Tibial artery (tissue), 4 donors: ENCODE measurements around the gene CDK6.

Experiments
- DNase-seq, 2 donors: peaks; one replicate each; pipeline ENCODE4 v3.0.0-alpha.2; 2019
- H3K27ac ChIP-seq, 2 donors: fragments of 200-600 bp; sonication (generic) in 1 of 2; 1 replicate in 1 of 2; 2 replicates in 1 of 2; pipeline ENCODE4 v1.5.1; 2018 to 2019; ENCODE audit warnings: mild to moderate bottlenecking in 1 of 2
- H3K27me3 ChIP-seq, 2 donors: fragments of 200-600 bp; sonication (generic) in 1 of 2; one replicate each; pipeline versions ENCODE4 v1.5.1 to v1.6.0; 2016 to 2019
- H3K36me3 ChIP-seq, 3 donors: fragments of 200-600 bp; sonication (generic) in 2 of 3; one replicate each; pipeline ENCODE4 v1.5.1; 2016 to 2019; ENCODE audit warnings: mild to moderate bottlenecking in 2 of 3
- H3K4me1 ChIP-seq, 4 donors: fragments of 200-600 bp; sonication (generic) in 2 of 4; 1 replicate in 3 of 4; 2 replicates in 1 of 4; pipeline ENCODE4 v1.5.1; 2016 to 2019
- H3K4me3 ChIP-seq, 2 donors: fragments of 200-600 bp; sonication (generic) in 1 of 2; 1 replicate in 1 of 2; 2 replicates in 1 of 2; pipeline ENCODE4 v1.5.1; 2018 to 2019; ENCODE audit warnings: mild to moderate bottlenecking in 2 of 2
- H3K9me3 ChIP-seq, 3 donors: fragments of 200-600 bp; sonication (generic) in 1 of 3; one replicate each; pipeline ENCODE4 v1.5.1; 2016 to 2019
- intact Hi-C: fragments of 100-400 bp; cut with DNase I; formaldehyde crosslinking; loops from one replicate; pipeline ENCODE4 v1.15.0; 2023; ENCODE audit warnings: low total_unique reads
- TF ChIP-seq, protein P1 (sequence below), 2 experiments: fragments of 200-600 bp in 1 of 2; fragments of 450-650 bp in 1 of 2; IDR thresholded peaks; one replicate each; pipeline ENCODE4 v1.5.1; 2017 to 2019; ENCODE audit warnings: antibody characterized with exemption in 2 of 2, mild to moderate bottlenecking in 1 of 2, moderate library complexity in 1 of 2

Gene CDK6

DNA sequence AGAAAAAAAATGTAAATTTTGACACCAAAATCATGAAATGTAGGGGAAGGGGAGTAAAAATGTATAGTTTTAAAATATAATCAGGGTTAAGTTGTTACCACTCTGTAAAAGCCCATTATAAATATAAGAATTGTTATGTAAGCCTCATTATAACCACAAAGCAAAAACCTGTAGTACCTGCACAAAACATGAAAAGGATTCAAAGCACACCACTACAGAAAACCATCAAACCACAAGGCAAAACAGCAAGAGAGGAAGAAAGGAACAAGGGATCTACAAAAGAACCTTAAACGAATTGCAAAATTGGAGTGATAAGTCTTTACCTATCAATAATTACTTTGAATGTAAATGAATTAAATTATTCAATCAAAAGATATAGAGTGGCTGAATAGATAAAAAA lies 41.0 kb upstream of the CDK6 start:
- Histone ChIP-seq H3K4me1 (peaks cover 0 to 6% (median 3%) of the 10 kb centered on the region in 4 donors), H3K27me3 (no peaks in the 10 kb centered on the region), H3K9me3 (no peaks in the 10 kb centered on the region), H3K4me3 (no peak overlapping the region), H3K27ac (no peak overlapping the region), H3K36me3 (no peaks in the 10 kb centered on the region)
- DNase-seq: no peak
- intact Hi-C loops: no loop called here
- TF ChIP-seq, protein P1, sequence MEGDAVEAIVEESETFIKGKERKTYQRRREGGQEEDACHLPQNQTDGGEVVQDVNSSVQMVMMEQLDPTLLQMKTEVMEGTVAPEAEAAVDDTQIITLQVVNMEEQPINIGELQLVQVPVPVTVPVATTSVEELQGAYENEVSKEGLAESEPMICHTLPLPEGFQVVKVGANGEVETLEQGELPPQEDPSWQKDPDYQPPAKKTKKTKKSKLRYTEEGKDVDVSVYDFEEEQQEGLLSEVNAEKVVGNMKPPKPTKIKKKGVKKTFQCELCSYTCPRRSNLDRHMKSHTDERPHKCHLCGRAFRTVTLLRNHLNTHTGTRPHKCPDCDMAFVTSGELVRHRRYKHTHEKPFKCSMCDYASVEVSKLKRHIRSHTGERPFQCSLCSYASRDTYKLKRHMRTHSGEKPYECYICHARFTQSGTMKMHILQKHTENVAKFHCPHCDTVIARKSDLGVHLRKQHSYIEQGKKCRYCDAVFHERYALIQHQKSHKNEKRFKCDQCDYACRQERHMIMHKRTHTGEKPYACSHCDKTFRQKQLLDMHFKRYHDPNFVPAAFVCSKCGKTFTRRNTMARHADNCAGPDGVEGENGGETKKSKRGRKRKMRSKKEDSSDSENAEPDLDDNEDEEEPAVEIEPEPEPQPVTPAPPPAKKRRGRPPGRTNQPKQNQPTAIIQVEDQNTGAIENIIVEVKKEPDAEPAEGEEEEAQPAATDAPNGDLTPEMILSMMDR (IDR thresholded peaks at IDR 0.05): no peak

DNA sequence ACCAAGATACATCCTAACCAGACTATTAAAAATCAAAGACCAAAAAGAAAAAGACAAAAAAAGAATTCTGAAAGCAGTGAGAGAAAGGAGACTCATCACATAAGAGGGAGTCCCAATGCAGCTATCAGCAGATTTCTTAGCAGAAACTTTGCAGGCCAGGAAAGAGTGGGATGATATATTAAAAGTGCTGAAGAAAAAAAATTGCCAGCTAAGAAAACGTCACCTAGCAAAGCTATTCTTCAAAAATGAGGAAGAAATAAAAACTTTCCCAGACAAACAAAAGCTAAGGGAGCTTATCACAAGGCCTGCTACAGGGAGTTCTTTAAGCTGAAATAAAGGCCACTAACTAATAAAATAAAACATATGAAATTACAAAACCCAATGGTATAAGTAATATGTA lies 40.5 kb upstream of the CDK6 start:
- intact Hi-C loops: no loop called here
- TF ChIP-seq, protein P1 (IDR thresholded peaks at IDR 0.05): no peak
- no peak for DNase-seq
- H3K27me3 ChIP-seq: no peaks in the 10 kb centered on the region
- no peaks in the 10 kb centered on the region for H3K36me3 ChIP-seq
- peaks cover 0 to 7% (median 4%) of the 10 kb centered on the region in 4 donors for H3K4me1 ChIP-seq
- no peak overlapping the region for H3K27ac ChIP-seq
- no peaks in the 10 kb centered on the region for H3K9me3 ChIP-seq
- no peak overlapping the region for H3K4me3 ChIP-seq

DNA sequence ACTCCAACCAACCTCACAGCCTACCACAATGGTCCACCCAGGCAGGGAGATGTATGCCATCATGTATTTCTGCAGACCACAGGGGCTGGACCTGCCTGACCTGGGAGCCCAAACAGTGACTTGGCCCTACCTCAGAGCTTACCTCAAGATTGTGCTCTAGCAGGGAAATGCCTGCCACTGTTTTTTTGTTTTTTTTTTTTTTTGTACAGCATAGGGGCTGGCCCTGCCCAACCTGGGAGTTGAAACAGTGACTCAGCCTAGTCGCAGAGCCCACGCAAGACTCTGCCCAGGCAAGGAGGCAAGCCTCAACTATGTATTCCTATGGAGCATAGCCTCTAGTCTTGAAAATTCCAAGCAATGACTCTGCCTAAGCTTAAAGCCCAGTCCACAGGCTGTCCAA lies 39.3 kb upstream of the CDK6 start:
- no peak overlapping the region for H3K27ac ChIP-seq
- peaks cover 0 to 7% (median 4%) of the 10 kb centered on the region in 4 donors for H3K4me1 ChIP-seq
- no peaks in the 10 kb centered on the region for H3K36me3 ChIP-seq
- H3K4me3 ChIP-seq: no peak overlapping the region
- DNase-seq: no peak
- H3K27me3 ChIP-seq: no peaks in the 10 kb centered on the region
- intact Hi-C loops: no loop called here
- H3K9me3 ChIP-seq: no peaks in the 10 kb centered on the region
- TF ChIP-seq, protein P1 (IDR thresholded peaks at IDR 0.05): no peak

DNA sequence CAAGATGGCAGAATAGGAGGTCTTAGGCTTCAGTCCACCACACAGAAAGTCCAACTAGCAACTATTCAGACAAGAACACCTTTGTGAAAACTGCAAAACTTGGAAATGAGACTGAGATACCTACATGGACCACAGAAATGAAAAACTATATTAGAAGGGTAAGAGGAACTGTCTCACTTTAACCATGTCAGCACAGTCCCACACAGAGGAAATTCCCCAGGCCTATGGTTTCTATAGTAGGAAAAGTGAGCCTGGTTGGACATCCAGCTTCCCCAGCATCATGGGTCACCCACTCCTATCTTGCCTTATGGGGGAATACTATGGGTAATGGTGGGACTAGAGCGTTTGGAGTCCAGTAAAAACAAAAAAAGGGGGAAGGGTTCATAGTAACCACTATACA lies 38.8 kb upstream of the CDK6 start:
- H3K9me3 ChIP-seq: no peaks in the 10 kb centered on the region
- H3K4me3 ChIP-seq: no peak overlapping the region
- intact Hi-C loops: no loop called here
- no peak overlapping the region for H3K27ac ChIP-seq
- DNase-seq: no peak
- no peaks in the 10 kb centered on the region for H3K36me3 ChIP-seq
- H3K27me3 ChIP-seq: no peaks in the 10 kb centered on the region
- TF ChIP-seq, protein P1 (IDR thresholded peaks at IDR 0.05): no peak
- H3K4me1 ChIP-seq: peaks cover 0 to 7% (median 4%) of the 10 kb centered on the region in 4 donors

DNA sequence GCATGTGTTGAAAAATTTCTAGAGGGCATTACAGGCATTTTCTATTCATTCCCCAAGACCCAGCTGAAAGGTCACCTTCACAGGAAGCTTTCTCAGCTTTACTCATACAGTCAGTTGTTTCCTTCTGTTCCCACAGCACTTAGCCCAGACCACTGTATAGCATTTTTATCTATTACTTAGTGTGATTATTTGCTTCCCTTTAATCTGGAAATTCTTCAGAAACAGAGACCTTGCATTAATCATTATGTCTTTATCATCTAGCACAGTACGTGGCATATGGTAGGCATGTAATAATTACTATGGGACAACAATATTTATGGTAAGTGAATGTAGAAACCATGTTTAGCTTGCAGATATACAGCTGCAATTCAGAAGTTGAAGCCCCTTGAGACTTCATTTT lies 38.2 kb upstream of the CDK6 start:
- DNase-seq: no peak
- H3K36me3 ChIP-seq: no peaks in the 10 kb centered on the region
- no peak overlapping the region for H3K4me3 ChIP-seq
- no peak overlapping the region for H3K27ac ChIP-seq
- intact Hi-C loops: no loop called here
- TF ChIP-seq, protein P1 (IDR thresholded peaks at IDR 0.05): no peak
- H3K4me1 ChIP-seq: peaks cover 0 to 7% (median 4%) of the 10 kb centered on the region in 4 donors
- H3K9me3 ChIP-seq: no peaks in the 10 kb centered on the region
- no peaks in the 10 kb centered on the region for H3K27me3 ChIP-seq

DNA sequence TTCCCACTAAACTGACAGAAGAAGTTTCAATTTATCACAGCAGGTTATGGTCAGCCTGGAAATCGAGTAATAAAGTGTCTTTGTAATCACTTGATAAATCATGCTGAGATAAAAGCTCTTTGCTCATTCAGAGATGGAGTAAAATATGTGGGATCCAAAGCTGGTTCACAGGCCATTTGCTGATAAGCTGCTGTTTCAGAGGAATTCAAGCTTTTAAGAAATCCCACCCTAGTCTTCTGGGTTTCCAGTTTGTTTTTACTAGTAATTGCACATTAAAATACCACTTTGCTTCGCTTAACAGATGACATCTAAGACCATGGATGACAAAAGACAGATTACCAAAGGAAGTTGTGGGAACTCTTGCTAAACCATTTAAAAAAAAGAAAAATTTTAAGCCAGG lies 37.4 kb upstream of the CDK6 start:
- TF ChIP-seq, protein P1 (IDR thresholded peaks at IDR 0.05): no peak
- no peak overlapping the region for H3K4me3 ChIP-seq
- H3K4me1 ChIP-seq: peaks cover 0 to 7% (median 4%) of the 10 kb centered on the region in 4 donors
- no peak for DNase-seq
- peaks cover 0 to 3% (median 0%) of the 10 kb centered on the region in 3 donors for H3K9me3 ChIP-seq
- H3K27ac ChIP-seq: no peak overlapping the region
- no peaks in the 10 kb centered on the region for H3K36me3 ChIP-seq
- H3K27me3 ChIP-seq: no peaks in the 10 kb centered on the region
- intact Hi-C loops: no loop called here
